Measurements from ENCODE around the gene FHAD1.
A peak's percentile ranks its signal among the peaks of the same experiment; 100 is the strongest.
"Not testable (repeated sequence)": the region's sequence is repeated elsewhere in the genome, so short reads cannot be mapped to it uniquely, and the experiment has no call there.

The FHAD1 gene

GRCh38 chr1:15424146-15424667 lies 177.2 kb downstream of the FHAD1 start:
- DNase-seq: no peak

DNA sequence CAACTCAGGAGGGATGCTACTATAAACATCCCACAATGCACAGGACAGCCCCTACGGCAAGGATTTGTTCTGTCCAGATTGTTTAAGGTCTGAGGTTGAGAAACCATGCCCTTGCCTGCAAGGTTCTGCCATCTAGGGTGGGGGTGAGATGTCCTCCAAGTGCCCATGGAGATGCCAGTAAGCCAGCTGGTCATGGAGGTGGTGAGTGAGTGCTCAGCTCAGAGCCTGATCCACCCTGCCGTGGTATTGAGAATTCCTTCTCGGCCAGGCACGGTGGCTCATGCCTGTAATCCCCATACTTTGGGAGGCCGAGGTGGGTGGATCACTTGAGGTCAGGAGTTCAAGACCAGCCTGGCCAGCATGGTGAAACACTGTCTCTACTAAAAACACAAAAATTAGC lies 178.0 kb downstream of the FHAD1 start:
- no peak for DNase-seq

- no peak for DNase-seq
Observed at GRCh38 chr1:15425521-15425920, 178.5 kb downstream of the FHAD1 start.

- DNase-seq: no peak
Observed at GRCh38 chr1:15425958-15426357, 178.9 kb downstream of the FHAD1 start.

- DNase-seq: no peak
Observed at GRCh38 chr1:15426492-15427279, 179.7 kb downstream of the FHAD1 start.

DNA sequence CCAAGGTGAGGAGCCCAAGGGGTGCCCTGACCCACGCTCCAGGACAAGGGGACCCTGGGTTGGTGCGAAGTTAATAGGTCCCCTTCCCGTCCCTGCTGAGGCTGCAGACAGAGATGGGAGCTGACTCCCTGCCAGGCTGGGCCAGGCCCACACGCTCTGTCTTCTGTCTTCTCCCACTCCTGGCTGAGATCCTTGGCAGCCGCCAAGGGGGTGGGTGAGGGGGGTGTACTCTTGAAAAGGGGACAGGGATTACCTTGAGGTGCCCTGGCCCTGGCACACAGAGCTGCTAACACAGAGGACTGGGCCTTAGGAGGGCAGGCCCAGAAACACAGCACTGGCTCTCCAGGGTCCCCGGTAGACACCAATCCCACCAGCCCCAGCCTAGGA lies 180.2 kb downstream of the FHAD1 start:
- DNase-seq: no peak

DNA sequence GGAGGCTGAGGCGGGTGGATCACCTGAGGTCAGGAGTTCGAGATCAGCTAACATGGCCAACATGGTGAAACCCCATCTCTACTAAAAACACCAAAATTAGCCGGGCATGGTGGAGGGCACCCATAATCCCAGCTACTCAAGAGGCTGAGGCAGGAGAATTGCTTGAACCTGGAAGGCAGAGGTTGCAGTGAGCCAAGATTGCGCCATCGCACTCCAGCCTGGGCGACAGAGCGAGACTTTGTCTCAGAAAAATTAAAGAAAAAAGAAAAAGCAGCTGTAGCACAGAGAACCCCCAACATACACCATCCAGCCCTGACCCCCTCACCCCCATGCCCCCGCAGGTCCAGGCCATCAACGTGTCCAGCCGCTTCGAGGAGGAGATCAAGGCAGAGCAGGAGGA lies 181.2 kb downstream of the FHAD1 start:
- not testable (repeated sequence) for DNase-seq

DNA sequence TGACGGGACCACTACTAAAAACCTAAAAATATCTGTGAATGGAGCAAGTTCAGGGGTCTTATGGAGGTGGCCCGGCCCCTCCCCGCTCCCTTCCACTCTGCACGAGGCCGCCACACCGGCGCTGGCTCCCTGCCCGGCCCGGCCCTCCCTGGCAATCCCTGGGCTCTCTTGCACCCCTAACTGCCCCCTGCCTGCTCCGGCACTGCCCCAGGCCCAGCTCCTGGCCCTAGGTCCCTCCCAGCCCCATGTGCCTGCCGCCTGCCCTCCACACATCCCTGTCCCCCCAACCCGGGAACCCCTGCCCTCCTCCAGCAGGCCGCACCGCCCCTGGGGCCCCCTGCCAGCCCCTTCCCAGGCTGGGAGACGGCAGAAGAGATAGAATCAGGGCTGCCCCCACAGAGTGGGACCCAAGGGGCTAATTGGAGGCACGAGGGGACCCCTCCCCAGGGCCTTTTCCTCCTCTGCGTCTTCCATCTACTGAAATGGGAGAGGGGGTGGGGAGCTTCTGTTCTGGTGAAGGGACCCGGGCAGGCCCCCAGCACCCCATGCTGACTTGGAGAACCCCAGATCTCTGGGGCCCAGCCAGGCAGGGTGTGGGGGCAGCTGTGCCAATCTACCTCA lies 181.9 kb downstream of the FHAD1 start:
- no peak for DNase-seq

GRCh38 chr1:15429701-15430149 lies 182.7 kb downstream of the FHAD1 start:
- DNase-seq: no peak

DNA sequence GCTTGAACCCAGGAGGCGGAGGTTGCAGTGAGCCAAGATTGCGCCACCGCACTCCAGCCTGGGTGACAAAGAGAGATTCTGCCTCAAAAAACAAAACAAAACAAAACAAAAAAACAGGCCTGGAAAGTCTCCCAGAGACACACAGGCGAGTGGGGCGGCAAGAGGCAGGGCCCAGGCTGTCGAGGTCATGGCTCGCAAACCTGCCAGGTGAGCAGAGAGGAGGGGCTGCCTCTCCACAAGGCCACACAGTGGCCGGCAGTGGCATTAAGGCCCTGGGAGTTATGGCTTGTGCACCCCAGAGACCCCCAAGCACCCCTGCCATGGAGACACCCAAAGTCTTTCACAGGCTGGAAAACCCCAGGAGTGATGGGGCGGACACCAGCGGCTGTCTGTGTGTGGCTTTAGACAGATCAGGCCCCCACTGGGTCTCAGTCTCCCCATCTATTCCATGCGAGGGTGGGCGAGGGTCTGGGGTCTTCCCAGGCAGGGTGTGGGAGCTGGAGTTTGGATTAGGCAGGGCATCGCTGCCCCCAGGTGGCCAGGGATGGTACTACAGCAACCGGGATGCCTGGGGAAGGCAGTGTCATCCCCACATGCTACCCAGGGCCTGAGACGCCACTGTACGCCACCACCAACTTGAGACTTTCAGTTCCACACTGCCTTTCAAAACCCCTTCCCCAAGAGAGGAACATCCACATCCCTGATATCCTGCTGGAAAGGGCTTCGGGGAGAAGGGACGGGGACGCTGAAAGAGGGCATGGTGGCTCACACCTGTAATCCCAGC lies 184.0 kb downstream of the FHAD1 start:
- DNase-seq: peak; percentile 85

GRCh38 chr1:15431571-15431948 lies 184.5 kb downstream of the FHAD1 start:
- DNase-seq: no peak

DNA sequence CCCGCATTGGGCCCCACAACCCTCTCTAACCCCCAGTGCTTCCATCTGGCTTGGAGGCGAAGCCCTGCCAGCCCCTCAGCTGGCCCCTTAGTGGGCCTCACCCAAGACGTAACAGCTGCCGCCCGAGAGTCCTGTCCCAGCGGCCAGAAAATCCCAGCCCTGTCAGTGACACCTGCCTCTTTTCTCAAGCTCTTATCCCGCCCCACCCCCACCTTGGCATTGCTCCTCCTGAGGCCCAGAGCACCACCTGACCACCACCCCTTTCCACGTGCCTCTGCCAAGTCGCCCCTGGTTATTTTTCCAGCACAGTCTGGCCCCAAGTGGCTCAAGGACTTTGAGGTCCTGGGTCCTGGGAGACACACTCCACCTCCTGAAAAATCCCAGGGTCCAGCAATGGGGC lies 185.3 kb downstream of the FHAD1 start:
- DNase-seq: no peak

- DNase-seq: no peak
Observed at GRCh38 chr1:15433471-15433870, 186.4 kb downstream of the FHAD1 start.

DNA sequence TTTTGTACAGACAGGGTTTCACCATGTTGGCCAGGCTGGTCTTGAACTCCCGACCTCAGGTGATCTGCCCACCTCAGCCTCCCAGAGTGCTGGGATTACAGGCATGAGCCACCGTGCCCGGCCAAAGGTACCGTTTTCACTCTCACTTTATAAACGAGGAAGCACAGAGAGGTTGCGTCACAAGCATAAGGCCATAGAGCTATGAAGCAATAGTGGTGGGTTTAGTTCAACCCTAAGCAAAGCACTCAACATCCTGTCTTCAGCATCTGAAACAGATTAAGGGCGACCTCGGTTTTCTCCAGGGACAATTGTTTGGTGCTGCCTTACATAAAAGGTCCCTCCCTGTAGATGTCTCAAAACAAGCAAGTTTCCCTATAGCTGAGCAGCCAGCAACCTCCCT lies 187.7 kb downstream of the FHAD1 start:
- not testable (repeated sequence) for DNase-seq

DNA sequence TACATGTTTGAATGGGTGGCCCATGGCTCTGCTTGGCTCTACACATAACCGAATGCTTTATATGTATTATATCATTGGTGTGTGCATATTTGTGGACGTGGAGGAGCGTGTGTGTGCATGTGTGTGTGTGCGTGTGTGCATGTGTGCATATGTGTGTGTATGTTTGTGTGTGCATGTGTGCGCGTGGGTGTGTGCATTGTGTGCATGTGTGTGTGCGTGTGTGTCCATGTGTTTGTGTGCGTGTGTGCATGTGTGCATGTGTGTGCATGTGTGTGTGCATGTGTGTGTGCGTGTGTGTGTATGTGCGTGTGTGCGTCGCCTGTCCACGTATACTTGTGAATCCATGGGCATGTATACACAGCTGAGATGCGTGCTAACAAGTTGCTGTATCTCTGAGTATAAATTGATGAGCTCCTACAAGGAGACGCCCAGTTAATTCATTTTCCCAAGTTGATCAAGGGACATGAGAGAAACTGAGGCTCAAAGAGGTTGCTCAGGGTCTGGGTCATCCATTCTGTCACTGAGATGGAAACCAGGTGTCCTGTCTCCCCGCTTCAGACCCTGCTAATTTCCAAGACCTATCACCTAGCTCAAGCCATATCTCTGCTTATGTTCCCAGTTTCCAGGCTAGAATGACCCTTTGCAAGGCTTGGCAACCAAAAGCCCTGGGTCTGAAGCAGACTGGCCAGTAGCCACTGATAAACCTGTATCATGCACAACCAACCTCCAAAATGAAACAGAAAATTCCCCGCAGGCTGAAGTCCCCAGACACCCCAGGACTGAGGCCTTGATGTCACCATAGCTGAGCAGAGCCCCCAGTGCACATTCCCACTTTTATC lies 188.4 kb downstream of the FHAD1 start:
- no peak for DNase-seq

DNA sequence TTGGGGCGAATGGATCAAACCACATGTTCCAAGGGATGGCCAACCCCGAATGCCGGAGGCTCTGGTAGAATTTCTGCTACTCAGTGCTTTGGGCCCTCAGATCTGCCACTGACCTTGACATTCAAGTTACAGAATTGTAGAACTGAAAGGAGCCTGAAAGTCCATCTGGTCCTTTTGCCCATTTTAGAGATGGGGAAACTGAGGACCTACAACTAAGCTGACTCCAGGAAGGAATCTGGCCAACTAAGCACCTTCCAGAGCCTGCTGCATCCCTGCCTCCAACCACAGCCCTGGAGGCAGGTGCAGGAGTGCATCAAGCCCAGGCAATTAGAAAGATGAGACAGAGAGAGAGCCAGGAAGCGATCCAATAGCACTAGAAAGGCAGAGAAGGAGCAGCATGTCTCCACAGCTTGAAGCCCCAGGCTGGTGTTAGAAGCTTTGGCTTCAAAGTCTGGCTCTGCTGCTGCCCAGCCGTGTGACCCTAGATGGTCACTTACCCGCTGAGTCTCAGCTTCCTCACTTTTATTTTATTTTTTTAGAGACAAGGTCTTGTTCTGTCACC lies 189.9 kb downstream of the FHAD1 start:
- DNase-seq: no peak

DNA sequence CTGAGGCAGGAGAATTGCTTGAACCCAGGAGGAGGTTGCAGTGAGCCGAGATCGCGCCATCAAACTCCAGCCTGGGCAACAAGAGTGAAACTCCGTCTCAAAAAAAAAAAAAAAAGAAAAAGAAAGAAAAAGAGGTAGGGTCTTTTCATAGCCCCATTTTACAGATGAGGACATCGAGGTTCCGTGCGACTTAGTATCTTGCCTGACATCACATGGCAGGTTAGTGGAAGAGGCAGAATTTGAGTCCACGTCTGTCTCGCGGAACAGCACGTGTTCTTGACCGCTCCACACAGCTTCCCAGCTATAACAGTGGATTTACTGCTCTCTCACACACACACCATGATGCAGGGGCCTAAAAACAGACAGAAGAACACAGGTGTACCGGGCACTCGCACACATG lies 192.3 kb downstream of the FHAD1 start:
- DNase-seq: no peak

DNA sequence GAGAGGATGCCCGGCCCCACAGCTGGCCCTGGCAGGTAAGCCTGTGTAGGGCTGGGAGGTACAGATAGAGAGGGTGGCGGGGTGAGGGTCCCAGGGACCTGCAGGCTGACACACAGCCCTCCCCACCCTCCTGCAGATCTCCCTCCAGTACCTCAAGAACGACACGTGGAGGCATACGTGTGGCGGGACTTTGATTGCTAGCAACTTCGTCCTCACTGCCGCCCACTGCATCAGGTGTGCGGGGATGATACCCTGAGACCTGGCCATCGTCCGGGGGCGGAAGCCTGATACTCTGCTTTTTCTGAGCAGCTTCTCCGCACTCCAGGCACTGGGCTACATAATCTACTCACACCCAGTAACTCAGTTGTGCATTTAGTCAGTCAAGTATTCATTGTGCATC lies 193.3 kb downstream of the FHAD1 start:
- no peak for DNase-seq

GRCh38 chr1:15441247-15441646 lies 194.2 kb downstream of the FHAD1 start:
- DNase-seq: no peak

- no peak for DNase-seq
Observed at GRCh38 chr1:15442119-15442518, 195.1 kb downstream of the FHAD1 start.

DNA sequence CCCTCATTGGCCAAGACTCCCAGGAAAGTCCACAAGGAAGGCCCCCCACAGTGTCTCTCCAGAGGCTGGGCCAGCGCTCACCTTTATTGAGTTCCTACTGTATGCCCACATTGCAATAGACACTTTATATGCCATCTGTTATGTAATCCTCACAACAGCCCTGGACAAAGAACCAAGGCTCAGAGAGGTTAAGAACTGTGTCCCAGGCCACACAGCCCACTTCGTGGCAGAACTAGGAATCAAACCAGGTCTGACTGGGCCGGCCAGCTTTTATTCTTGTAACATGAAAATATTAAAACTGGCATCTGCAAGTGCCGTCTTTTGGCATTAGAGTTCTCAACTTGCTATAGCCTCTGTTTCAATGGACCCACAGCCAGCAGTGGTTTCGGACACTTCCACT lies 195.7 kb downstream of the FHAD1 start:
- DNase-seq: no peak

DNA sequence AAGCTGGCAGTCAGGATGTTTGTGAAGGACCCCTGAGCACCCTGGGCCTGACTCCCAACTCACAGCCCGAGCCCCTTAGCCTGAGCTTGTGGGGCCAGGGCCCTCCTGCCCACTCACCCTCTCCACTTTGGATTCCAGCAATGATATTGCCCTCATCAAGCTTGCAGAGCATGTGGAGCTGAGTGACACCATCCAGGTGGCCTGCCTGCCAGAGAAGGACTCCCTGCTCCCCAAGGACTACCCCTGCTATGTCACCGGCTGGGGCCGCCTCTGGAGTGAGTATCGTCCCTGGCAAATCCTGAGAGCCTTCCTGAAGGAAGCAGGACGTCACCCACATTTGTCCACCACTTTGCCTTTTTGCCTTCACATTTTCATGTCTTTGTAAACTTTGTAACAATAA lies 196.3 kb downstream of the FHAD1 start:
- no peak for DNase-seq
